GM12878 (cell line): ENCODE data around the gene CLDN19. TPM values are rescaled to one million over a fixed set of nuclear protein-coding genes. Genes with fewer than 3 reads are reported as not detected.

Experiments
- ATAC-seq: fragments of 200-7000 bp; cut with Tn5 transposase; 3 replicates; pipeline ENCODE4 v1.9.1; 2020; ENCODE audit warnings: mild to moderate bottlenecking, moderate library complexity
- BruUV-seq: library from RNA; stranded (reverse); fragments of 400-500 nt; replicated peaks from 2 replicates; lab custom pipeline; 2021; lab: Mats Ljungman, UMichigan
- CTCF ChIA-PET: fragments of 300-600 bp; sonication (Branson Sonifier 250); formaldehyde crosslinking; extraction: SDS; loops from one replicate; lab custom pipeline; 2021; ENCODE audit warnings: inconsistent platforms; lab: Yijun Ruan, JAX
- POLR2A ChIA-PET: fragments of 350-600 bp; formaldehyde crosslinking; extraction: SDS; loops from one replicate; lab custom pipeline; 2021; ENCODE audit warnings: inconsistent platforms; lab: Charles Lee
- RAD21 ChIA-PET: fragments of 300-600 bp; sonication (Branson Sonifier 250); formaldehyde crosslinking; loops from one replicate; lab custom pipeline; 2023; ENCODE audit warnings: antibody characterized with exemption; ENCODE audit not compliant: unreplicated experiment; lab: Charles Lee
- SMC1A ChIA-PET: fragments of 300-600 bp; sonication (Branson Sonifier 250); formaldehyde crosslinking; loops from one replicate; lab custom pipeline; 2023; ENCODE audit not compliant: unreplicated experiment, uncharacterized antibody; lab: Charles Lee
- DNase-seq: peaks from one replicate; pipeline ENCODE4 v3.0.0-alpha.2; 2011; ENCODE audit warnings: low read depth, low spot score
- FAIRE-seq: peaks from 3 replicates; lab custom pipeline; 2011; peaks lifted over from hg19 to GRCh38; lab: Jason Lieb, UNC
- H2AFZ ChIP-seq: 2 replicates; pipeline ENCODE4 v1.6.0; 2011; ENCODE audit warnings: low read depth, low read length, control low read depth; ENCODE audit not compliant: control insufficient read depth
- H3K27ac ChIP-seq: 2 replicates; pipeline ENCODE4 v1.5.1; 2011; ENCODE audit warnings: control low read depth; ENCODE audit not compliant: control insufficient read depth, insufficient read depth
- H3K27me3 ChIP-seq, 2 experiments: replicated peaks in 1 of 2; 2 replicates each; pipeline versions ENCODE4 v1.6.0 to v1.6.1; 2011; ENCODE audit warnings: low read length in 1 of 2; ENCODE audit not compliant: control insufficient read depth in 2 of 2, insufficient read depth in 2 of 2
- H3K36me3 ChIP-seq, 2 experiments: 2 replicates each; pipeline ENCODE4 v1.5.1; 2011; ENCODE audit warnings: low read length in 1 of 2; ENCODE audit not compliant: control insufficient read depth in 2 of 2, insufficient read depth in 2 of 2
- H3K4me1 ChIP-seq: 2 replicates; pipeline ENCODE4 v1.6.1; 2011; ENCODE audit warnings: mild to moderate bottlenecking, low read length, moderate library complexity, mixed read lengths; ENCODE audit not compliant: control insufficient read depth, insufficient read depth
- H3K4me2 ChIP-seq: 2 replicates; pipeline ENCODE4 v1.6.0; 2011; ENCODE audit warnings: control low read depth; ENCODE audit not compliant: control insufficient read depth, insufficient read depth
- H3K4me3 ChIP-seq: fragments of 200-600 bp; sonication (generic); 2 replicates; pipeline ENCODE4 v1.5.1; 2016
- H3K79me2 ChIP-seq: 2 replicates; pipeline ENCODE4 v1.6.0; 2011; ENCODE audit warnings: low read length; ENCODE audit not compliant: control insufficient read depth, insufficient read depth
- H3K9ac ChIP-seq: 2 replicates; pipeline ENCODE4 v1.8.0; 2011; ENCODE audit warnings: low read length, control low read depth, mixed read lengths; ENCODE audit not compliant: control insufficient read depth, insufficient read depth
- H3K9me3 ChIP-seq: replicated peaks from 3 replicates; pipeline ENCODE4 v1.5.1; 2011; ENCODE audit warnings: mild to moderate bottlenecking, low read length; ENCODE audit not compliant: control insufficient read depth, insufficient read depth
- H4K20me1 ChIP-seq: 2 replicates; pipeline ENCODE4 v1.6.0; 2011; ENCODE audit not compliant: control insufficient read depth, insufficient read depth
- LARP7 ChIP-seq: fragments of 450-650 bp; IDR thresholded peaks from 2 replicates; pipeline ENCODE4 v1.6.1; 2017; ENCODE audit warnings: mild to moderate bottlenecking
- NBN ChIP-seq: fragments of 450-650 bp; IDR thresholded peaks from 2 replicates; pipeline ENCODE4 v1.6.1; 2016
- POLR2AphosphoS5 ChIP-seq: IDR thresholded peaks from 2 replicates; pipeline ENCODE4 v1.6.1; 2011; ENCODE audit warnings: mild to moderate bottlenecking, low read length, inconsistent platforms
- SP1 ChIP-seq: IDR thresholded peaks from one replicate; pipeline ENCODE4 v1.6.1; 2011; ENCODE audit warnings: low read depth, low read length
- WRNIP1 ChIP-seq: IDR thresholded peaks from 2 replicates; pipeline ENCODE4 v1.6.1; 2011; ENCODE audit warnings: low read depth, low read length, improper control_type of control experiment, borderline replicate concordance
- YY1 ChIP-seq: IDR thresholded peaks from 2 replicates; pipeline ENCODE4 v1.6.1; 2011; ENCODE audit warnings: low read depth, mild to moderate bottlenecking, low read length
- ZNF24 ChIP-seq: fragments of 450-650 bp; IDR thresholded peaks from 2 replicates; pipeline ENCODE4 v1.6.1; 2017; ENCODE audit warnings: antibody characterized with exemption, mild to moderate bottlenecking
- ZZZ3 ChIP-seq: IDR thresholded peaks from 2 replicates; pipeline ENCODE4 v1.6.1; 2011; ENCODE audit warnings: low read depth; ENCODE audit not compliant: control insufficient read depth, insufficient read length
- WGBS: methylation state at CpG from one replicate; pipeline ENCODE4 v1.1.6; 2016; ENCODE audit warnings: low lambda C conversion rate; ENCODE audit not compliant: insufficient replicate concordance, insufficient coverage; ENCODE audit errors: missing lambda C conversion rate; 5-methylcytosine and 5-hydroxymethylcytosine counted together
- in situ Hi-C: fragments of 300-500 bp; cut with MboI; formaldehyde crosslinking; loops from 9 replicates; pipeline ENCODE4 v1.14.3; 2018; ENCODE audit warnings: mixed read lengths
- intact Hi-C: fragments of 100-400 bp; cut with micrococcal nuclease; formaldehyde crosslinking; loops from one replicate; pipeline ENCODE4 v1.14.2; 2022; ENCODE audit not compliant: unreplicated experiment
- polyA plus RNA-seq, 11 experiments: library from polyadenylated mRNA; depleted of rRNA in 4 of 11; unstranded in 6 of 11; stranded (reverse) in 5 of 11; fragments of >200 nt; fragmentation: Nextera tagmentation in 4 of 11; fragmentation: Illumina TruSeq in 1 of 11; extraction: Ambion mirVana in 4 of 11; extraction: Trizol in 1 of 11; gene quantifications; 1 replicate in 1 of 11; 2 replicates in 10 of 11; pipeline versions ENCODE4 v1.2.1 to v1.2.3, GENCODE V29; 2011 to 2016; ENCODE audit warnings: inconsistent platforms in 2 of 11, missing spikeins in 2 of 11, low read depth in 1 of 11
- total RNA-seq, 4 experiments: library from RNA; depleted of rRNA in 3 of 4; stranded (reverse); fragments of >200 nt in 3 of 4; fragmentation: Illumina TruSeq in 1 of 4; extraction: Trizol in 1 of 4; gene quantifications; 2 replicates each; pipeline versions ENCODE4 v1.2.1 to v1.2.3, GENCODE V29; 2013 to 2021

The CLDN19 gene
- total and polyA plus RNA-seq, 10 of the 15 experiments (the other 5 are each of a cell fraction or from before 2014, with no cell fraction given), result not detected

DNA sequence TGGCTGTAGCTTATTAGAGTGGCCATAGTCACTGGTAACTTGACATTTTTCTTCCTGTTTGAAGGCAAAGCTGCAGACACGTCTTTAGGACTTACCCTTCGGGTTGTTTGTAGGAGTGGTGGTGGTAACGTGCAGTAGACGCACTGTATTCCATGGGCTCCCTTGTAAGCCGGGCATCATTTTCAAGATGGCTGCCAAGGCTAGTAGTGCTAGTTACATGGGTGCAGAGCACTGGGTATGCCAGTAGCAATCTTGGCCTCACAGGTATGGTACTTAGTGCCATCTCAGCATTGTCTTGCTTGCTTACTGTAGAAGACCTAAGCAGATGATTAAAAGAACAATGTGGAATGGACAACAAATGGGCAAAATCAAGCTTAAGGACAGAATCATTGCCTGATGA lies 55.9 kb downstream of the CLDN19 start:
- Histone ChIP-seq H3K27me3 (no peaks in the 10 kb centered on the region), H3K9me3 (no peaks in the 10 kb centered on the region; the same call in 2 of the 3 replicates), H3K4me1 (peaks cover 13% of the 10 kb centered on the region; the same call in 1 of the 2 replicates), H3K79me2 (peaks cover 85% of the 10 kb centered on the region), H3K36me3 (peaks cover 0 to 16% of the 10 kb centered on the region in 2 experiments; a peak in 3 of 4 replicates), H4K20me1 (peaks cover 8% of the 10 kb centered on the region), H3K9ac (peak overlapping the region; percentile 80; the same call in 1 of the 2 replicates), H3K27ac (no peak overlapping the region), H3K4me2 (peak overlapping the region; percentile 98), H2AFZ (no peak overlapping the region), H3K4me3 (peak overlapping the region; percentile 78)
- POLR2A ChIA-PET, result interaction anchor here (0.5 to 5.1 kb wide), 5 partner anchors 23 to 371 kb away, joined by 3 to 24 read pairs (median 4); partner anchors contain the start of genes C1orf50, P3H1 and PPIH
- BruUV-seq, result no TSS peak
- in situ Hi-C loops, result no loop called here
- RAD21 ChIA-PET, result interaction anchor here (1.0 to 4.3 kb wide), 3 partner anchors 8 to 390 kb away, joined by 4 to 24 read pairs (median 5); partner anchors contain the start of gene PPIH
- CTCF ChIA-PET, result interaction anchor here (2.1 kb wide), 1 partner anchor 83 kb away, joined by 5 read pairs; the partner anchor contains the start of genes C1orf50 and P3H1
- DNase-seq (no peak), ATAC-seq (peak; percentile 17), FAIRE-seq (no peak)
- TF ChIP-seq WRNIP1 (peak; percentile 78; the same call in 1 of the 2 replicates), ZZZ3 (no peak), ZNF24 (no peak), POLR2AphosphoS5 (peak; percentile 59; the same call in 1 of the 2 replicates), LARP7 (0 out of 2 replicates have a peak, but pooled peaks have one; percentile 30), NBN (no peak), YY1 (peak; percentile 94), SP1 (no peak)
- SMC1A ChIA-PET, result interaction anchor here (0.6 to 2.8 kb wide), 3 partner anchors 8 to 82 kb away, joined by 3 to 12 read pairs (median 11); partner anchors contain the start of genes C1orf50, P3H1 and PPIH
- intact Hi-C loops, result loop anchor here (5.0 kb wide), 4 partner anchors 83 to 273 kb away; partner anchors contain the start of genes C1orf50, CCDC30, P3H1 and SLC2A1
- WGBS, result 1% methylated on average over 5 of the region's 5 CpGs

Other genes with a start within 250 kb of the CLDN19 start
Only the 7 nearest of the 9 such genes appear.
- gene PPIH, start 81.8 kb downstream of the CLDN19 start, total RNA-seq (2014; rRNA removed), result 75.1 and 82.7 TPM in 2 replicates
- gene PPIH, start 81.8 kb downstream of the CLDN19 start, total RNA-seq (2014; rRNA removed; fragmentation: Illumina TruSeq; extraction: Trizol), result 114 and 116 TPM in 2 replicates
- 75.3 and 79.8 TPM in 2 replicates for gene PPIH, start 81.8 kb downstream of the CLDN19 start, total RNA-seq (2021)
- gene PPIH, start 81.8 kb downstream of the CLDN19 start, polyA plus RNA-seq (2011; rRNA removed), result 134 and 151 TPM in 2 replicates
- 172 and 241 TPM in 2 replicates for gene PPIH, start 81.8 kb downstream of the CLDN19 start, polyA plus RNA-seq (2014; fragmentation: Illumina TruSeq; extraction: Trizol)
- gene PPIH, start 81.8 kb downstream of the CLDN19 start, polyA plus RNA-seq (2014; fragmentation: Nextera tagmentation; extraction: Ambion mirVana), result 100 to 1,000 TPM in 1 of 2 experiments, 10 to 100 TPM in 1; 96.3 to 114 TPM
- 123 and 130 TPM in 2 replicates for gene PPIH, start 81.8 kb downstream of the CLDN19 start, polyA plus RNA-seq (2014; rRNA removed)
- 100 to 1,000 TPM; 132 to 146 TPM for gene PPIH, start 81.8 kb downstream of the CLDN19 start, polyA plus RNA-seq (2016; fragmentation: Nextera tagmentation; extraction: Ambion mirVana)
- 872 and 1,017 TPM in 2 replicates for gene YBX1, start 57.8 kb downstream of the CLDN19 start, total RNA-seq (2014; rRNA removed)
- gene YBX1, start 57.8 kb downstream of the CLDN19 start, total RNA-seq (2014; rRNA removed; fragmentation: Illumina TruSeq; extraction: Trizol), result 1,098 and 1,178 TPM in 2 replicates
- gene YBX1, start 57.8 kb downstream of the CLDN19 start, total RNA-seq (2021), result 936 and 947 TPM in 2 replicates
- gene YBX1, start 57.8 kb downstream of the CLDN19 start, polyA plus RNA-seq (2011; rRNA removed), result 587 and 826 TPM in 2 replicates
- 1,157 and 1,353 TPM in 2 replicates for gene YBX1, start 57.8 kb downstream of the CLDN19 start, polyA plus RNA-seq (2014; fragmentation: Illumina TruSeq; extraction: Trizol)
- gene YBX1, start 57.8 kb downstream of the CLDN19 start, polyA plus RNA-seq (2014; fragmentation: Nextera tagmentation; extraction: Ambion mirVana), result 100 to 1,000 TPM; 355 to 521 TPM
- 726 and 845 TPM in 2 replicates for gene YBX1, start 57.8 kb downstream of the CLDN19 start, polyA plus RNA-seq (2014; rRNA removed)
- gene YBX1, start 57.8 kb downstream of the CLDN19 start, polyA plus RNA-seq (2016; fragmentation: Nextera tagmentation; extraction: Ambion mirVana), result 100 to 1,000 TPM; 758 to 913 TPM
- gene P3H1, start 26.8 kb upstream of the CLDN19 start, total RNA-seq (2014; rRNA removed), result 25.7 and 26.3 TPM in 2 replicates
- gene P3H1, start 26.8 kb upstream of the CLDN19 start, total RNA-seq (2014; rRNA removed; fragmentation: Illumina TruSeq; extraction: Trizol), result 15.3 and 16.3 TPM in 2 replicates
- gene P3H1, start 26.8 kb upstream of the CLDN19 start, total RNA-seq (2021), result 40.1 and 42.4 TPM in 2 replicates
- 18.0 and 28.8 TPM in 2 replicates for gene P3H1, start 26.8 kb upstream of the CLDN19 start, polyA plus RNA-seq (2011; rRNA removed)
- gene P3H1, start 26.8 kb upstream of the CLDN19 start, polyA plus RNA-seq (2014; fragmentation: Illumina TruSeq; extraction: Trizol), result 21.3 and 23.2 TPM in 2 replicates
- gene P3H1, start 26.8 kb upstream of the CLDN19 start, polyA plus RNA-seq (2014; fragmentation: Nextera tagmentation; extraction: Ambion mirVana), result 1 to 10 TPM in 1 of 2 experiments, under 1 TPM in 1; 0.72 to 3.1 TPM
- 31.4 and 34.9 TPM in 2 replicates for gene P3H1, start 26.8 kb upstream of the CLDN19 start, polyA plus RNA-seq (2014; rRNA removed)
- 10 to 100 TPM; 25.7 to 26.9 TPM for gene P3H1, start 26.8 kb upstream of the CLDN19 start, polyA plus RNA-seq (2016; fragmentation: Nextera tagmentation; extraction: Ambion mirVana)
- 5.0 and 5.7 TPM in 2 replicates for gene C1orf50, start 27.0 kb upstream of the CLDN19 start, total RNA-seq (2014; rRNA removed)
- 6.5 and 7.9 TPM in 2 replicates for gene C1orf50, start 27.0 kb upstream of the CLDN19 start, total RNA-seq (2014; rRNA removed; fragmentation: Illumina TruSeq; extraction: Trizol)
- 4.4 and 7.0 TPM in 2 replicates for gene C1orf50, start 27.0 kb upstream of the CLDN19 start, total RNA-seq (2021)
- gene C1orf50, start 27.0 kb upstream of the CLDN19 start, polyA plus RNA-seq (2011; rRNA removed), result 9.7 and 11.8 TPM in 2 replicates
- 4.5 and 8.7 TPM in 2 replicates for gene C1orf50, start 27.0 kb upstream of the CLDN19 start, polyA plus RNA-seq (2014; fragmentation: Illumina TruSeq; extraction: Trizol)
- gene C1orf50, start 27.0 kb upstream of the CLDN19 start, polyA plus RNA-seq (2014; fragmentation: Nextera tagmentation; extraction: Ambion mirVana), result 1 to 10 TPM; 1.2 to 3.3 TPM
- gene C1orf50, start 27.0 kb upstream of the CLDN19 start, polyA plus RNA-seq (2014; rRNA removed), result 4.6 and 5.1 TPM in 2 replicates
- gene C1orf50, start 27.0 kb upstream of the CLDN19 start, polyA plus RNA-seq (2016; fragmentation: Nextera tagmentation; extraction: Ambion mirVana), result 10 to 100 TPM in 1 of 2 experiments, 1 to 10 TPM in 1; 8.1 to 10.7 TPM
- 0.05 and 0.06 TPM in 2 replicates for gene TMEM269, start 44.8 kb upstream of the CLDN19 start, total RNA-seq (2014; rRNA removed)
- gene TMEM269, start 44.8 kb upstream of the CLDN19 start, total RNA-seq (2014; rRNA removed; fragmentation: Illumina TruSeq; extraction: Trizol), result 0.04 and 0.09 TPM in 2 replicates
- gene TMEM269, start 44.8 kb upstream of the CLDN19 start, total RNA-seq (2021), result 0.13 and 0.18 TPM in 2 replicates
- gene TMEM269, start 44.8 kb upstream of the CLDN19 start, polyA plus RNA-seq (2011; rRNA removed), result 0.07 and 0.12 TPM in 2 replicates
- 0.06 TPM in 1 of 2 replicates, not detected in the other for gene TMEM269, start 44.8 kb upstream of the CLDN19 start, polyA plus RNA-seq (2014; fragmentation: Illumina TruSeq; extraction: Trizol)
- under 1 TPM; 0.02 to 0.06 TPM for gene TMEM269, start 44.8 kb upstream of the CLDN19 start, polyA plus RNA-seq (2014; fragmentation: Nextera tagmentation; extraction: Ambion mirVana)
- 0.03 and 0.06 TPM in 2 replicates for gene TMEM269, start 44.8 kb upstream of the CLDN19 start, polyA plus RNA-seq (2014; rRNA removed)
- under 1 TPM in 1 of 2 experiments, not detected in 1; 0.26 TPM for gene TMEM269, start 44.8 kb upstream of the CLDN19 start, polyA plus RNA-seq (2016; fragmentation: Nextera tagmentation; extraction: Ambion mirVana)
- 4.9 and 5.3 TPM in 2 replicates for gene ERMAP, start 76.9 kb upstream of the CLDN19 start, total RNA-seq (2014; rRNA removed)
- 5.3 TPM in 2 replicates for gene ERMAP, start 76.9 kb upstream of the CLDN19 start, total RNA-seq (2014; rRNA removed; fragmentation: Illumina TruSeq; extraction: Trizol)
- gene ERMAP, start 76.9 kb upstream of the CLDN19 start, total RNA-seq (2021), result 5.7 and 5.8 TPM in 2 replicates
- 2.5 and 2.9 TPM in 2 replicates for gene ERMAP, start 76.9 kb upstream of the CLDN19 start, polyA plus RNA-seq (2011; rRNA removed)
- 6.8 TPM in 2 replicates for gene ERMAP, start 76.9 kb upstream of the CLDN19 start, polyA plus RNA-seq (2014; fragmentation: Illumina TruSeq; extraction: Trizol)
- 1 to 10 TPM; 1.4 to 2.2 TPM for gene ERMAP, start 76.9 kb upstream of the CLDN19 start, polyA plus RNA-seq (2014; fragmentation: Nextera tagmentation; extraction: Ambion mirVana)
- 4.6 and 6.0 TPM in 2 replicates for gene ERMAP, start 76.9 kb upstream of the CLDN19 start, polyA plus RNA-seq (2014; rRNA removed)
- gene ERMAP, start 76.9 kb upstream of the CLDN19 start, polyA plus RNA-seq (2016; fragmentation: Nextera tagmentation; extraction: Ambion mirVana), result 1 to 10 TPM; 2.7 to 3.4 TPM
- 12.6 and 21.3 TPM in 2 replicates for gene SVBP, start 77.2 kb upstream of the CLDN19 start, total RNA-seq (2014; rRNA removed)
- gene SVBP, start 77.2 kb upstream of the CLDN19 start, total RNA-seq (2014; rRNA removed; fragmentation: Illumina TruSeq; extraction: Trizol), result 18.7 and 19.8 TPM in 2 replicates
- 16.2 and 16.4 TPM in 2 replicates for gene SVBP, start 77.2 kb upstream of the CLDN19 start, total RNA-seq (2021)
- 19.6 and 29.3 TPM in 2 replicates for gene SVBP, start 77.2 kb upstream of the CLDN19 start, polyA plus RNA-seq (2011; rRNA removed)
- gene SVBP, start 77.2 kb upstream of the CLDN19 start, polyA plus RNA-seq (2014; fragmentation: Illumina TruSeq; extraction: Trizol), result 19.9 and 22.2 TPM in 2 replicates
- gene SVBP, start 77.2 kb upstream of the CLDN19 start, polyA plus RNA-seq (2014; fragmentation: Nextera tagmentation; extraction: Ambion mirVana), result 10 to 100 TPM; 19.8 to 29.5 TPM
- gene SVBP, start 77.2 kb upstream of the CLDN19 start, polyA plus RNA-seq (2014; rRNA removed), result 14.7 and 18.7 TPM in 2 replicates
- 10 to 100 TPM; 26.8 to 27.8 TPM for gene SVBP, start 77.2 kb upstream of the CLDN19 start, polyA plus RNA-seq (2016; fragmentation: Nextera tagmentation; extraction: Ambion mirVana)